PC-3 (cell line): ENCODE measurements around the gene SLC15A4. TPM values are rescaled to one million over a fixed set of nuclear protein-coding genes. Genes with fewer than 3 reads are reported as not detected.

Experiments used
- ATAC-seq: fragments of 200-7000 bp; cut with Tn5 transposase; 2 replicates; pipeline ENCODE4 v1.9.1; 2020; ENCODE audit warnings: mild to moderate bottlenecking, moderate library complexity
- BruUV-seq: library from RNA; stranded (reverse); fragments of 400-500 nt; replicated peaks from 2 replicates; lab custom pipeline; 2021; lab: Mats Ljungman, UMichigan
- CTCF ChIA-PET: fragments of 300-600 bp; sonication (Branson Sonifier 250); formaldehyde crosslinking; loops from one replicate; lab custom pipeline; 2022; ENCODE audit warnings: antibody characterized with exemption; lab: Charles Lee
- POLR2A ChIA-PET: fragments of 300-600 bp; sonication (Branson Sonifier 250); formaldehyde crosslinking; loops from one replicate; lab custom pipeline; 2022; ENCODE audit warnings: antibody characterized with exemption; ENCODE audit not compliant: unreplicated experiment; lab: Charles Lee
- DNase-seq: peaks from one replicate; pipeline ENCODE4 v3.0.0-alpha.2; 2015
- H2AFZ ChIP-seq: fragments of 300-600 bp; sonication (generic); 2 replicates; pipeline ENCODE4 v1.6.0; 2016; ENCODE audit warnings: antibody characterized with exemption, low read length
- H3F3A ChIP-seq: fragments of 300-600 bp; sonication (generic); one replicate; pipeline ENCODE4 v1.6.0; 2017; ENCODE audit warnings: antibody characterized with exemption, low read length, control low read depth, mild to moderate bottlenecking; ENCODE audit not compliant: unreplicated experiment
- H3K27ac ChIP-seq: fragments of 300-600 bp; sonication (generic); 2 replicates; pipeline ENCODE4 v1.5.1; 2016; ENCODE audit warnings: mild to moderate bottlenecking, low read length
- H3K27me3 ChIP-seq: fragments of 300-600 bp; sonication (generic); 2 replicates; pipeline ENCODE4 v1.6.1; 2016; ENCODE audit warnings: low read length, mixed read lengths
- H3K36me3 ChIP-seq: fragments of 300-600 bp; sonication (generic); 2 replicates; pipeline ENCODE4 v1.6.1; 2016; ENCODE audit warnings: low read depth, mixed run types, low read length, mixed read lengths
- H3K4me1 ChIP-seq: fragments of 300-600 bp; sonication (generic); 2 replicates; pipeline ENCODE4 v1.5.1; 2016; ENCODE audit warnings: low read length; ENCODE audit not compliant: insufficient read depth
- H3K4me2 ChIP-seq: fragments of 300-600 bp; sonication (generic); 2 replicates; pipeline ENCODE4 v1.6.0; 2016; ENCODE audit warnings: low read length
- H3K4me3 ChIP-seq: fragments of 300-600 bp; sonication (generic); 2 replicates; pipeline ENCODE4 v1.5.1; 2016; ENCODE audit warnings: mild to moderate bottlenecking, low read length, mixed read lengths
- H3K79me2 ChIP-seq: fragments of 300-600 bp; sonication (generic); 2 replicates; pipeline ENCODE4 v1.6.1; 2017; ENCODE audit warnings: low read length, mixed read lengths
- H3K9ac ChIP-seq: fragments of 300-600 bp; sonication (generic); 2 replicates; pipeline ENCODE4 v1.6.0; 2016; ENCODE audit warnings: mild to moderate bottlenecking, low read length
- H3K9me2 ChIP-seq: fragments of 300-600 bp; sonication (generic); replicated peaks from 2 replicates; pipeline ENCODE4 v1.6.1; 2016; ENCODE audit warnings: mixed run types, low read length, mixed read lengths
- H3K9me3 ChIP-seq: fragments of 300-600 bp; sonication (generic); 2 replicates; pipeline ENCODE4 v1.6.1; 2016; ENCODE audit warnings: low read length, mixed read lengths
- H4K20me1 ChIP-seq: fragments of 300-600 bp; sonication (generic); 2 replicates; pipeline ENCODE4 v1.6.1; 2016; ENCODE audit warnings: low read length, mixed read lengths
- CTCF ChIP-seq: fragments of 300-600 bp; sonication (generic); conservative IDR thresholded peaks from 2 replicates; pipeline ENCODE4 v1.5.1; 2017; ENCODE audit warnings: antibody characterized with exemption, low read depth, mild to moderate bottlenecking, low read length
- EZH2 ChIP-seq: fragments of 300-600 bp; sonication (generic); IDR thresholded peaks from one replicate; pipeline ENCODE4 v1.6.1; 2017; ENCODE audit warnings: antibody characterized with exemption, mild to moderate bottlenecking, low read length; ENCODE audit not compliant: unreplicated experiment
- EZH2phosphoT487 ChIP-seq: fragments of 300-600 bp; sonication (generic); IDR thresholded peaks from 2 replicates; pipeline ENCODE4 v1.6.1; 2018; ENCODE audit warnings: mild to moderate bottlenecking, antibody characterized with exemption, low read length, borderline replicate concordance
- intact Hi-C: fragments of 100-400 bp; cut with micrococcal nuclease; formaldehyde crosslinking; loops from 2 replicates; pipeline ENCODE4 v1.9.0; 2023
- total RNA-seq: library from RNA; depleted of rRNA; stranded (reverse); fragments of >200 nt; gene quantifications from 2 replicates; pipeline ENCODE4 v1.2.3, GENCODE V29; 2014

The SLC15A4 gene
- total RNA-seq, 1 experiment from 2014 or later: 20.8 TPM

GRCh38 chr12:128754275-128754674 is 69.5 kb downstream of the SLC15A4 start:
- intact Hi-C loops: no loop called here

GRCh38 chr12:128753438-128753837 is 70.3 kb downstream of the SLC15A4 start:
- Histone ChIP-seq H3K27ac (no peak overlapping the region), H3F3A (no peaks in the 10 kb centered on the region), H3K79me2 (no peaks in the 10 kb centered on the region), H3K9me2 (no peaks in the 10 kb centered on the region), H3K36me3 (no peaks in the 10 kb centered on the region), H4K20me1 (no peaks in the 10 kb centered on the region), H3K27me3 (peaks cover 66% of the 10 kb centered on the region), H3K4me3 (no peak overlapping the region), H3K4me2 (no peak overlapping the region), H3K4me1 (no peaks in the 10 kb centered on the region), H3K9ac (no peak overlapping the region), H3K9me3 (no peaks in the 10 kb centered on the region), H2AFZ (no peak overlapping the region)
- POLR2A ChIA-PET: no interaction called here
- DNase-seq: no peak
- ATAC-seq: no peak
- BruUV-seq: no TSS peak
- CTCF ChIA-PET: no interaction called here
- TF ChIP-seq CTCF: no peak
- TF ChIP-seq EZH2phosphoT487: no peak
- no peak for TF ChIP-seq EZH2
- intact Hi-C loops: no loop called here

More at GRCh38 chr12:128754275-128754674, 69.5 kb downstream of the SLC15A4 start:
- Histone ChIP-seq H3K79me2 (no peaks in the 10 kb centered on the region), H3F3A (no peaks in the 10 kb centered on the region), H3K27me3 (peaks cover 64% of the 10 kb centered on the region), H3K4me3 (no peak overlapping the region), H3K27ac (no peak overlapping the region), H3K4me1 (no peaks in the 10 kb centered on the region), H3K9me3 (no peaks in the 10 kb centered on the region), H3K36me3 (no peaks in the 10 kb centered on the region), H3K9me2 (no peaks in the 10 kb centered on the region), H3K4me2 (no peak overlapping the region), H4K20me1 (no peaks in the 10 kb centered on the region), H2AFZ (no peak overlapping the region), H3K9ac (no peak overlapping the region)
- no peak for DNase-seq
- TF ChIP-seq CTCF (no peak), EZH2 (no peak), EZH2phosphoT487 (no peak)
- no peak for ATAC-seq
- ChIA-PET CTCF (no interaction called here), POLR2A (no interaction called here)
- BruUV-seq: no TSS peak

- H3K36me3 ChIP-seq: no peaks in the 10 kb centered on the region
- no peaks in the 10 kb centered on the region for H3K4me1 ChIP-seq
- BruUV-seq: no TSS peak
- H3F3A ChIP-seq: no peaks in the 10 kb centered on the region
- H3K27ac ChIP-seq: no peak overlapping the region
- no peak overlapping the region for H3K9ac ChIP-seq
- no peaks in the 10 kb centered on the region for H3K9me3 ChIP-seq
- H3K4me3 ChIP-seq: no peak overlapping the region
- CTCF ChIA-PET: no interaction called here
- H3K4me2 ChIP-seq: no peak overlapping the region
- H3K9me2 ChIP-seq: no peaks in the 10 kb centered on the region
- no peaks in the 10 kb centered on the region for H3K79me2 ChIP-seq
- POLR2A ChIA-PET: no interaction called here
- H3K27me3 ChIP-seq: peaks cover 66% of the 10 kb centered on the region
- intact Hi-C loops: no loop called here
- ATAC-seq: no peak
- no peak overlapping the region for H2AFZ ChIP-seq
- TF ChIP-seq EZH2: no peak
- TF ChIP-seq CTCF: no peak
- no peak for TF ChIP-seq EZH2phosphoT487
- no peaks in the 10 kb centered on the region for H4K20me1 ChIP-seq
- no peak for DNase-seq
Measured at GRCh38 chr12:128752386-128752785, 71.4 kb downstream of the SLC15A4 start.
